Left lung (tissue), 10 donors: Measurements from ENCODE around the gene CARMIL1. TPM values are rescaled to one million over a fixed set of nuclear protein-coding genes. Genes with fewer than 3 reads are reported as not detected.

Experiments
- ATAC-seq: fragments of 200-7000 bp; cut with Tn5 transposase; one replicate; pipeline ENCODE4 v1.9.1; 2020; ENCODE audit warnings: moderate library complexity
- DNase-seq, 4 donors: peaks; one replicate each; pipeline ENCODE4 v3.0.0-alpha.2; 2013 to 2020
- H3K27ac ChIP-seq, 2 donors: fragments of 200-600 bp; sonication (generic) in 1 of 2; one replicate each; pipeline versions ENCODE4 v1.5.0 to v1.8.0; 2020 to 2021
- H3K27me3 ChIP-seq, 2 donors: fragments of 200-600 bp; sonication (generic) in 1 of 2; one replicate each; pipeline versions ENCODE4 v1.5.0 to v1.8.0; 2020 to 2021
- H3K36me3 ChIP-seq, 2 donors: fragments of 200-600 bp; sonication (generic) in 1 of 2; one replicate each; pipeline versions ENCODE4 v1.5.0 to v1.8.0; 2020 to 2021
- H3K4me1 ChIP-seq, 2 donors: fragments of 200-600 bp; one replicate each; pipeline ENCODE4 v1.8.0; 2021
- H3K4me3 ChIP-seq, 2 donors: fragments of 200-600 bp; sonication (generic) in 1 of 2; one replicate each; pipeline versions ENCODE4 v1.5.0 to v1.8.0; 2020 to 2021; ENCODE audit warnings: mild to moderate bottlenecking in 1 of 2
- H3K9me3 ChIP-seq, 2 donors: fragments of 200-600 bp; sonication (generic) in 1 of 2; one replicate each; pipeline versions ENCODE4 v1.5.0 to v1.8.0; 2020 to 2021
- CTCF ChIP-seq, 2 donors: fragments of 200-600 bp; sonication (generic) in 1 of 2; IDR thresholded peaks; one replicate each; pipeline versions ENCODE4 v1.5.0 to v1.8.0; 2021; ENCODE audit warnings: antibody characterized with exemption in 2 of 2
- intact Hi-C, 2 donors: fragments of 100-400 bp; cut with DNase I; formaldehyde crosslinking; loops; one replicate each; pipeline versions ENCODE4 v1.11.2 to v1.14.2; 2022
- polyA plus RNA-seq, 6 donors: library from polyadenylated mRNA; unstranded; fragments of 120-200 nt; gene quantifications; one replicate each; pipeline ENCODE4 v1.2.1, GENCODE V29; 2013; ENCODE audit not compliant: insufficient read length in 6 of 6
- total RNA-seq, 2 donors: library from RNA; stranded (reverse); fragmentation: NEBNext Ultra II Directional; extraction: Animal tissue kit (Norgen Biotek cat#: 25700); gene quantifications; one replicate each; pipeline ENCODE4 v1.2.1, GENCODE V29; 2021
- donor health status: DM: no; HTN: yes; CAD: no.
- donor health status: DM: no; HTN: no; CAD: no.

CARMIL1 gene
- total and polyA plus RNA-seq, 8 donors: 16.4 to 32.8 (median 27.4) TPM

DNA sequence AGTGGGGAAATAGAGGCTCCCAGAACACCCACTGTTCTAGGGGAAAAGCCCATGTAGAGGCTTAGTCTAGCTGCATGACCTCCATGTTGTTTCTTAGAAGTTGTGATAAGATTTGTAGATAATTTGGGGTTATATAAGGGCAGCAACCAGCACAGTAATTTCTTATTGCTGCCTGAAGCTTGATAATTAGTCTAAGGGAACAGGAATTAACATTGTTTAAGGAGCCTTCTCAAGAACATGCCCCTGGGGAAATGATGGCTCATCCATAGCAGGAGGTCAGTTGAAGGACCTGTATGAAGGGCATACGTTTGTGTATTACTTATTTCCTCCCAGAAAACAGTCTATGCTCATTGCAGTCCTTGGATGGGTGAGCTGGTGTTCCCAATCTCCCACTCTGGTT, 202.1 kb downstream of the CARMIL1 start:
- DNase-seq (no peak), ATAC-seq (no peak)
- no peak overlapping the region for H3K4me3 ChIP-seq
- H3K4me1 ChIP-seq: no peaks in the 10 kb centered on the region
- no peak for TF ChIP-seq CTCF (IDR thresholded peaks at IDR 0.05)
- no peaks in the 10 kb centered on the region for H3K36me3 ChIP-seq
- H3K27me3 ChIP-seq: no peaks in the 10 kb centered on the region
- H3K27ac ChIP-seq: no peak overlapping the region
- intact Hi-C loops: no loop called here
- no peaks in the 10 kb centered on the region for H3K9me3 ChIP-seq

DNA sequence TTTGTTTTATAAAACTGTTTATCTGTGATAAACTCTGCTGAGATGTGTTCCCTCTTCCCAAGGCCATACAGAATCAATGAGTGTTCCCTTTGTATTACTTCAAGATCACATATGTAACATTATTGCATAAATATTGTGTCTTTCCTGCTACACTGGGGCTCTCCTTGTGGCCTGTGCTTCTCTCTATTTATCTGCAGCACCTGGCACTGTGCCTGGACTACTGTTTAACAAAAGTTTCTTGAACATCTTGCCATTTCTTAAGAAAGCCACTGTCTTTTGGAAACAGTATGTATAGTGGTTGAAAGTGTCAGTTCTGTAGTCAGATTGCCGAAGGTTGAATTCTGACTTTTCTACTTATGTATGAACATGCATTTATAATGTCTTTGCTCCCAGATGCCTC, 203.8 kb downstream of the CARMIL1 start:
- no peaks in the 10 kb centered on the region for H3K9me3 ChIP-seq
- TF ChIP-seq CTCF (IDR thresholded peaks at IDR 0.05): no peak
- H3K4me3 ChIP-seq: no peak overlapping the region
- no peaks in the 10 kb centered on the region for H3K4me1 ChIP-seq
- intact Hi-C loops: no loop called here
- no peak for ATAC-seq
- no peak overlapping the region for H3K27ac ChIP-seq
- H3K36me3 ChIP-seq: no peaks in the 10 kb centered on the region
- no peaks in the 10 kb centered on the region for H3K27me3 ChIP-seq
- no peak for DNase-seq

GRCh38 chr6:25483943-25484342, 204.8 kb downstream of the CARMIL1 start:
- intact Hi-C loops: no loop called here
- ATAC-seq: no peak

DNA sequence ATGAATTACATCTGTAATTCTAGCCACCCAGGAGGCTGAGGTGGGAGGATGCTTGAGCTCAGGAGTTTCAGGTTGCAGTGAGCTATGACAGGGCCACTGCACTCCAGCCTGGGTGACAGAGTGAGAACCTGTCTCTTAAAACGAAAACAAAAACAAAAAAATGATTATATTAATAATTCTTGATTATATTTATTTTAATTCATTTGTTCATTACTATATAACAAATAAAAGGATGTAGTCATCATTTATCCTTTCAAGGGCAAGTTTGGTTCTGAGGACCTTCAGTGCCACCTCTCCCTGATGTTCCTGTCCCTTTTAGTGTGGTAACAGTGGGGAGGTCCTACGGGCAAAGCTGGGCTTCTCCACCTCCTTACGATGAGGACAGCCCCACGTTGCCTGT, 205.7 kb downstream of the CARMIL1 start:
- Histone ChIP-seq H3K4me3 (no peak overlapping the region), H3K36me3 (no peaks in the 10 kb centered on the region), H3K4me1 (peaks cover 2 to 4% of the 10 kb centered on the region in 2 donors), H3K9me3 (no peaks in the 10 kb centered on the region), H3K27ac (no peak overlapping the region), H3K27me3 (no peaks in the 10 kb centered on the region)
- TF ChIP-seq CTCF (IDR thresholded peaks at IDR 0.05): no peak
- ATAC-seq: no peak
- intact Hi-C loops: no loop called here
- DNase-seq: no peak

More at GRCh38 chr6:25483943-25484342, 204.8 kb downstream of the CARMIL1 start:
- no peak for TF ChIP-seq CTCF (IDR thresholded peaks at IDR 0.05)
- no peaks in the 10 kb centered on the region for H3K4me1 ChIP-seq
- no peak for DNase-seq
- no peaks in the 10 kb centered on the region for H3K9me3 ChIP-seq
- H3K27me3 ChIP-seq: no peaks in the 10 kb centered on the region
- H3K36me3 ChIP-seq: no peaks in the 10 kb centered on the region
- no peak overlapping the region for H3K4me3 ChIP-seq
- H3K27ac ChIP-seq: no peak overlapping the region

- H3K4me3 ChIP-seq: no peak overlapping the region
- ATAC-seq: no peak
- no peaks in the 10 kb centered on the region for H3K9me3 ChIP-seq
- H3K4me1 ChIP-seq: peaks cover 3 to 4% of the 10 kb centered on the region in 2 donors
- TF ChIP-seq CTCF (IDR thresholded peaks at IDR 0.05): no peak
- H3K36me3 ChIP-seq: no peaks in the 10 kb centered on the region
- H3K27me3 ChIP-seq: no peaks in the 10 kb centered on the region
- DNase-seq: no peak
- no peak overlapping the region for H3K27ac ChIP-seq
- intact Hi-C loops: no loop called here
Measured at GRCh38 chr6:25485821-25486534, 206.8 kb downstream of the CARMIL1 start.
